ENCODE results near the gene ITPRIPL1. TPM values are rescaled to one million over a fixed set of nuclear protein-coding genes. Genes with fewer than 3 reads are reported as not detected.

ITPRIPL1 gene
- total and polyA plus RNA-seq, 2 of the 8 experiments (the other 6 are each of a cell fraction or from before 2014, with no cell fraction given): 10.6 to 16.1 TPM

DNA sequence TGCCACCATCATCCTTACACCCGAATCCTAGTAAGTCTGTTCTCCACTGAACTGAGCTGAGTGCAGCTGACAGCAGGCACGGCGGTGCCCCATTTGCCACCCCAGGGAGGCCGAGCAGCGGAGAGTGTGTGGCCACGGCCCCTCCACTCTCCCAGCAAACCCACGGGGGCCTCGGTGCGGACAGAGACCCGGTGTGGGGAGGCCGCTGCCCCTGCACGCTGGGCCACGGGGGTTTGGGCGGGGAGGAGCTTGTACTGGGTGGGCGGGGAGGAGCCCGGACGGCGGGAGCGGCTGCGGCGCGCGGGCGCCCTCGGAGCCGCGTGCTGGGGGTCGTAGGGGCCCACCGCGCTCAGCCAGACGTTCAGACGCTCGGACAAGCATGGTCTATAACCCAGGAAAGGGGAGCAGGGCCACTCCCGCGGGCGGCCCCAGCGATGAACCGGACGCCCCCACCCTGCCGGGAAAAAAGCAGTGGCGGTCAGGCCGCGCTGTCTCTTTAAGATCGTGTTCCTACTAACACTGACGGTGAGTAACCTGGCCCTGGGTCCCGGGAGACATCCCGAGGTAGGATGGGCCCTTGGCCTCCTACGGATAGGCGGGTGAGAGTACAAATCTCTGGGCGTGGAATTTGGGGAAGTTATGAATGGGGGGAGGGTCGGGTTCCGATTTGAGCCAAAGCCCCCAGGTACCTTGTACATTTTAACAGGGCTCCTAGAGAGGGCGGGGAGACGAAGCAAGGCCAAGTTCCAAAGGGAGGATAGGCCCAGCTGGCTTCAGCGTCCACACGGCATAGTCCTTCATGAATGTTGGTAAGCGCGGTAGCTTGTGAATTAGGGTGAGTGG is at the start of gene ITPRIPL1 (continued):
- TF ChIP-seq RAD21 (IDR thresholded peaks at IDR 0.05 in 1 of 2, conservative IDR thresholded peaks at IDR 0.05 in 1 of 2; ENCODE audit: low read depth in 2 of 2, low read length in 2 of 2): no peak
- 0 out of 4 replicates have a peak, but pooled peaks have one; percentile 34 to 38 for TF ChIP-seq HDAC2 (IDR thresholded peaks at IDR 0.05; ENCODE audit: borderline replicate concordance in 1 of 2, low read depth in 2 of 2, low read length in 2 of 2)
- TF ChIP-seq, protein P1, sequence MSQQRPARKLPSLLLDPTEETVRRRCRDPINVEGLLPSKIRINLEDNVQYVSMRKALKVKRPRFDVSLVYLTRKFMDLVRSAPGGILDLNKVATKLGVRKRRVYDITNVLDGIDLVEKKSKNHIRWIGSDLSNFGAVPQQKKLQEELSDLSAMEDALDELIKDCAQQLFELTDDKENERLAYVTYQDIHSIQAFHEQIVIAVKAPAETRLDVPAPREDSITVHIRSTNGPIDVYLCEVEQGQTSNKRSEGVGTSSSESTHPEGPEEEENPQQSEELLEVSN (IDR thresholded peaks at IDR 0.05): peak; percentile 84
- TF ChIP-seq KDM4A (IDR thresholded peaks at IDR 0.05; ENCODE audit: low read depth, low read length, severe bottlenecking): peak; percentile 72
- peak in 1 of 2 experiments; percentile 49; a peak in 1 of 4 replicates for TF ChIP-seq SIN3A (conservative IDR thresholded peaks at IDR 0.05 in 1 of 2, IDR thresholded peaks at IDR 0.05 in 1 of 2; ENCODE audit: low read depth in 1 of 2, low read length in 2 of 2)
- TF ChIP-seq YY1 (IDR thresholded peaks at IDR 0.05; ENCODE audit: low read depth, low read length): no peak
- TF ChIP-seq, protein P2, sequence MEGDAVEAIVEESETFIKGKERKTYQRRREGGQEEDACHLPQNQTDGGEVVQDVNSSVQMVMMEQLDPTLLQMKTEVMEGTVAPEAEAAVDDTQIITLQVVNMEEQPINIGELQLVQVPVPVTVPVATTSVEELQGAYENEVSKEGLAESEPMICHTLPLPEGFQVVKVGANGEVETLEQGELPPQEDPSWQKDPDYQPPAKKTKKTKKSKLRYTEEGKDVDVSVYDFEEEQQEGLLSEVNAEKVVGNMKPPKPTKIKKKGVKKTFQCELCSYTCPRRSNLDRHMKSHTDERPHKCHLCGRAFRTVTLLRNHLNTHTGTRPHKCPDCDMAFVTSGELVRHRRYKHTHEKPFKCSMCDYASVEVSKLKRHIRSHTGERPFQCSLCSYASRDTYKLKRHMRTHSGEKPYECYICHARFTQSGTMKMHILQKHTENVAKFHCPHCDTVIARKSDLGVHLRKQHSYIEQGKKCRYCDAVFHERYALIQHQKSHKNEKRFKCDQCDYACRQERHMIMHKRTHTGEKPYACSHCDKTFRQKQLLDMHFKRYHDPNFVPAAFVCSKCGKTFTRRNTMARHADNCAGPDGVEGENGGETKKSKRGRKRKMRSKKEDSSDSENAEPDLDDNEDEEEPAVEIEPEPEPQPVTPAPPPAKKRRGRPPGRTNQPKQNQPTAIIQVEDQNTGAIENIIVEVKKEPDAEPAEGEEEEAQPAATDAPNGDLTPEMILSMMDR (IDR thresholded peaks at IDR 0.05; ENCODE audit: control extremely low read depth in 1 of 3, insufficient read depth in 1 of 3, low read depth in 1 of 3, low read length in 3 of 3): no peak
- TF ChIP-seq SP2 (IDR thresholded peaks at IDR 0.05; ENCODE audit: low read length): no peak
- TF ChIP-seq SIRT6 (IDR thresholded peaks at IDR 0.05; ENCODE audit: low read length): no peak
- 0 out of 3 replicates have a peak, but pooled peaks of 1 of the 2 experiments have one; percentile 31 for TF ChIP-seq POLR2A (IDR thresholded peaks at IDR 0.05; ENCODE audit: control extremely low read depth in 1 of 2, low read depth in 2 of 2, low read length in 2 of 2)
- TF ChIP-seq FOSL1 (IDR thresholded peaks at IDR 0.05; ENCODE audit: insufficient read depth, low read depth, low read length): no peak
- no peak for TF ChIP-seq ZNF274 (IDR thresholded peaks at IDR 0.05; ENCODE audit: borderline replicate concordance, extremely low read depth, low read length)
- TF ChIP-seq, protein P3, sequence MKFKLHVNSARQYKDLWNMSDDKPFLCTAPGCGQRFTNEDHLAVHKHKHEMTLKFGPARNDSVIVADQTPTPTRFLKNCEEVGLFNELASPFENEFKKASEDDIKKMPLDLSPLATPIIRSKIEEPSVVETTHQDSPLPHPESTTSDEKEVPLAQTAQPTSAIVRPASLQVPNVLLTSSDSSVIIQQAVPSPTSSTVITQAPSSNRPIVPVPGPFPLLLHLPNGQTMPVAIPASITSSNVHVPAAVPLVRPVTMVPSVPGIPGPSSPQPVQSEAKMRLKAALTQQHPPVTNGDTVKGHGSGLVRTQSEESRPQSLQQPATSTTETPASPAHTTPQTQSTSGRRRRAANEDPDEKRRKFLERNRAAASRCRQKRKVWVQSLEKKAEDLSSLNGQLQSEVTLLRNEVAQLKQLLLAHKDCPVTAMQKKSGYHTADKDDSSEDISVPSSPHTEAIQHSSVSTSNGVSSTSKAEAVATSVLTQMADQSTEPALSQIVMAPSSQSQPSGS (IDR thresholded peaks at IDR 0.05; ENCODE audit: low read length): no peak
- TF ChIP-seq TAF1 (IDR thresholded peaks at IDR 0.05; ENCODE audit: low read depth, low read length): 0 out of 2 replicates have a peak, but pooled peaks have one; percentile 34
- peak; percentile 60 for TF ChIP-seq PHF8 (conservative IDR thresholded peaks at IDR 0.05; ENCODE audit: low read depth, low read length)
- no peak for TF ChIP-seq SIX5 (IDR thresholded peaks at IDR 0.05; ENCODE audit: low read depth, low read length)
- TF ChIP-seq KDM1A (IDR thresholded peaks at IDR 0.05; ENCODE audit: borderline replicate concordance, low read length): no peak

All from H1 (cell line).